HepG2 (cell line): ENCODE data around the gene ZNF425. TPM values are rescaled to one million over a fixed set of nuclear protein-coding genes. Genes with fewer than 3 reads are reported as not detected.

Experiments used
- DBP ChIP-seq: sonication (generic); formaldehyde crosslinking; IDR thresholded peaks from 2 replicates; pipeline ENCODE4 v1.4.0; 2020; ENCODE audit warnings: missing genetic modification reagents; ENCODE audit errors: not compliant biosample characterization
- HMG20A ChIP-seq: IDR thresholded peaks from 2 replicates; pipeline ENCODE4 v1.6.1; 2016; ENCODE audit warnings: borderline replicate concordance
- MIER3 ChIP-seq: IDR thresholded peaks from 2 replicates; pipeline ENCODE4 v1.6.1; 2016; ENCODE audit warnings: missing compliant biosample characterization, borderline replicate concordance
- MLX ChIP-seq: IDR thresholded peaks from 2 replicates; pipeline ENCODE4 v1.6.1; 2016
- NR2F6 ChIP-seq, 2 experiments: IDR thresholded peaks; 2 replicates each; pipeline ENCODE4 v1.6.1; 2016; ENCODE audit warnings: antibody characterized with exemption in 1 of 2, mild to moderate bottlenecking in 1 of 2
- REXO4 ChIP-seq: sonication (generic); formaldehyde crosslinking; IDR thresholded peaks from 2 replicates; pipeline ENCODE4 v1.8.0; 2022; ENCODE audit warnings: missing genetic modification reagents, mild to moderate bottlenecking, borderline replicate concordance
- RXRA ChIP-seq: sonication (generic); formaldehyde crosslinking; IDR thresholded peaks from 2 replicates; pipeline ENCODE4 v1.5.1; 2020; ENCODE audit warnings: missing genetic modification reagents
- SIN3B ChIP-seq: fragments of 150-350 bp; IDR thresholded peaks from 2 replicates; pipeline ENCODE4 v1.6.1; 2014; ENCODE audit warnings: low read length
- SKIL ChIP-seq: sonication (generic); formaldehyde crosslinking; IDR thresholded peaks from 2 replicates; pipeline ENCODE4 v1.8.0; 2022; ENCODE audit warnings: missing genetic modification reagents, mild to moderate bottlenecking, moderate library complexity, borderline replicate concordance
- SP5 ChIP-seq: IDR thresholded peaks from 2 replicates; pipeline ENCODE4 v1.6.1; 2016; ENCODE audit warnings: low read depth, borderline replicate concordance
- SRSF9 ChIP-seq: fragments of 200-400 bp; formaldehyde crosslinking; IDR thresholded peaks from 2 replicates; pipeline ENCODE4 v1.6.1; 2018; ENCODE audit warnings: borderline replicate concordance, mild to moderate bottlenecking, low read depth, low read length; ENCODE audit not compliant: insufficient read depth, poor library complexity, severe bottlenecking
- SYNCRIP ChIP-seq: fragments of 200-400 bp; formaldehyde crosslinking; IDR thresholded peaks from 2 replicates; pipeline ENCODE4 v1.6.1; 2018; ENCODE audit warnings: mild to moderate bottlenecking, low read depth, low read length; ENCODE audit not compliant: insufficient read depth
- TARDBP ChIP-seq: sonication (generic); formaldehyde crosslinking; IDR thresholded peaks from 2 replicates; pipeline ENCODE4 v1.8.0; 2022; ENCODE audit warnings: mild to moderate bottlenecking, missing genetic modification reagents
- TFDP1 ChIP-seq: IDR thresholded peaks from 2 replicates; pipeline ENCODE4 v1.6.1; 2016; ENCODE audit warnings: missing compliant biosample characterization, missing genetic modification reagents, borderline replicate concordance
- ZFP36L1 ChIP-seq: sonication (generic); formaldehyde crosslinking; IDR thresholded peaks from 2 replicates; pipeline ENCODE4 v1.8.0; 2022; ENCODE audit warnings: mild to moderate bottlenecking, missing genetic modification reagents, moderate library complexity
- ZNF160 ChIP-seq: sonication (generic); formaldehyde crosslinking; IDR thresholded peaks from 2 replicates; pipeline ENCODE4 v1.8.0; 2022; ENCODE audit warnings: mild to moderate bottlenecking, inconsistent platforms, missing genetic modification reagents
- ZNF225 ChIP-seq: sonication (generic); formaldehyde crosslinking; IDR thresholded peaks from 2 replicates; pipeline ENCODE4 v1.4.0; 2020; ENCODE audit warnings: mild to moderate bottlenecking, missing genetic modification reagents
- ZNF430 ChIP-seq: sonication (generic); formaldehyde crosslinking; IDR thresholded peaks from 2 replicates; pipeline ENCODE4 v1.9.0; 2021; ENCODE audit warnings: mild to moderate bottlenecking, missing genetic modification reagents
- ZNF687 ChIP-seq: sonication (generic); formaldehyde crosslinking; IDR thresholded peaks from 2 replicates; pipeline ENCODE4 v1.5.1; 2020; ENCODE audit warnings: mild to moderate bottlenecking, missing genetic modification reagents, moderate library complexity
- ZNF75D ChIP-seq: sonication (generic); formaldehyde crosslinking; IDR thresholded peaks from 2 replicates; pipeline ENCODE4 v1.8.1; 2023; ENCODE audit warnings: missing genetic modification reagents, mild to moderate bottlenecking, borderline replicate concordance
- polyA plus RNA-seq, 8 experiments: library from polyadenylated mRNA; depleted of rRNA in 3 of 8; stranded (reverse) in 7 of 8; unstranded in 1 of 8; fragments of >200 nt; fragmentation: Illumina TruSeq in 4 of 8; extraction: Trizol in 4 of 8; gene quantifications; 2 replicates each; pipeline versions ENCODE4 v1.2.1 to v1.2.3, GENCODE V29; 2011 to 2016; ENCODE audit warnings: low read depth in 4 of 8, missing spikeins in 1 of 8, mixed read lengths in 1 of 8; ENCODE audit not compliant: insufficient read depth in 1 of 8
- total RNA-seq, 5 experiments: library from RNA; depleted of rRNA; stranded (reverse); fragments of >200 nt; fragmentation: Illumina TruSeq; extraction: Trizol; gene quantifications; 2 replicates each; pipeline ENCODE4 v1.2.3, GENCODE V29; 2016; ENCODE audit warnings: low read depth in 1 of 5

The ZNF425 gene
- total and polyA plus RNA-seq, 2 of the 13 experiments (the other 11 are each of a cell fraction or from before 2014, with no cell fraction given): 0.51 to 1.1 TPM

- TF ChIP-seq ZNF687 (CRISPR knock-in tag): peak; percentile 96
- TF ChIP-seq MIER3 (CRISPR knock-in tag): 0 out of 2 replicates have a peak, but pooled peaks have one; percentile 25
- TF ChIP-seq SRSF9: no peak
- TF ChIP-seq SKIL: peak; percentile 64; the same call in 1 of the 2 replicates
- no peak for TF ChIP-seq NR2F6 (IDR thresholded peaks at IDR 0.05)
- no peak; the same call in 1 of the 2 replicates for TF ChIP-seq NR2F6 (CRISPR knock-in tag; IDR thresholded peaks at IDR 0.05)
- peak; percentile 33; the same call in 1 of the 2 replicates for TF ChIP-seq RXRA
- peak; percentile 65; the same call in 1 of the 2 replicates for TF ChIP-seq MLX (CRISPR knock-in tag)
- TF ChIP-seq SYNCRIP: no peak
- TF ChIP-seq ZFP36L1 (CRISPR knock-in tag): peak; percentile 91
- TF ChIP-seq ZNF225 (CRISPR knock-in tag): peak; percentile 15; the same call in 1 of the 2 replicates
- TF ChIP-seq SP5: no peak
- TF ChIP-seq DBP (CRISPR knock-in tag): no peak
- no peak; the same call in 1 of the 2 replicates for TF ChIP-seq ZNF430
- TF ChIP-seq TFDP1 (CRISPR knock-in tag): peak; percentile 64
- peak; percentile 37; the same call in 1 of the 2 replicates for TF ChIP-seq SIN3B
- no peak for TF ChIP-seq HMG20A (CRISPR knock-in tag)
- 0 out of 2 replicates have a peak, but pooled peaks have one; percentile 59 for TF ChIP-seq ZNF160
- no peak for TF ChIP-seq REXO4 (CRISPR knock-in tag)
- no peak for TF ChIP-seq ZNF75D
- no peak for TF ChIP-seq TARDBP
Measured at GRCh38 chr7:149090397-149091195, 35.5 kb downstream of the ZNF425 start, which contains the start of gene ZNF786 (continued).
